DND-41 (cell line): ENCODE data around the gene TAF15.

Source experiments
- EZH2 ChIP-seq: IDR thresholded peaks from 3 replicates; pipeline ENCODE4 v1.6.1; 2012; ENCODE audit warnings: borderline replicate concordance, low read depth, mild to moderate bottlenecking, moderate library complexity, low read length, inconsistent platforms; ENCODE audit not compliant: severe bottlenecking
- TF ChIP-seq, protein P1 (sequence below): IDR thresholded peaks from 2 replicates; pipeline ENCODE4 v1.5.1; 2012; ENCODE audit warnings: borderline replicate concordance, low read length, moderate library complexity, mild to moderate bottlenecking; ENCODE audit not compliant: poor library complexity, severe bottlenecking; ENCODE audit errors: extremely low read depth

DNA sequence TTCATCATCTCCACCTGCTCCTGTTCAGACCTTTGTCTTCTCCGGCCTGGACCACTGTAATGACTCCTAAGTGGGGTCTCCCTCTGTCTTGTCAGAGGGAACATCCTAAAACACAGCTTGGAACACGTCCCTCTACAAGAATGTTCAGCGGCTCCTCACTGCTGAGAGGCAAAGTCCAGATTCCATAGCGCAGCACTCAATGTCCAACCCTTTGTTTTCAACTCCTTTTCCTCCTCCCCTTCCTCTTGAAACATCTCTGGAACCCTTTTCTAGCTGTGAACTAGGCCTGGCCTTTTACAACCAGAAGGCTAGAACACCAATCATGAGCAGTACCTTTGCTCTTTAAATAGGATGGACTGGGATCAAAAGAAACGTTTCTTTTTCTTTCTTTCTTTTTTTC is 47.7 kb upstream of the TAF15 start:
- TF ChIP-seq, protein P1, sequence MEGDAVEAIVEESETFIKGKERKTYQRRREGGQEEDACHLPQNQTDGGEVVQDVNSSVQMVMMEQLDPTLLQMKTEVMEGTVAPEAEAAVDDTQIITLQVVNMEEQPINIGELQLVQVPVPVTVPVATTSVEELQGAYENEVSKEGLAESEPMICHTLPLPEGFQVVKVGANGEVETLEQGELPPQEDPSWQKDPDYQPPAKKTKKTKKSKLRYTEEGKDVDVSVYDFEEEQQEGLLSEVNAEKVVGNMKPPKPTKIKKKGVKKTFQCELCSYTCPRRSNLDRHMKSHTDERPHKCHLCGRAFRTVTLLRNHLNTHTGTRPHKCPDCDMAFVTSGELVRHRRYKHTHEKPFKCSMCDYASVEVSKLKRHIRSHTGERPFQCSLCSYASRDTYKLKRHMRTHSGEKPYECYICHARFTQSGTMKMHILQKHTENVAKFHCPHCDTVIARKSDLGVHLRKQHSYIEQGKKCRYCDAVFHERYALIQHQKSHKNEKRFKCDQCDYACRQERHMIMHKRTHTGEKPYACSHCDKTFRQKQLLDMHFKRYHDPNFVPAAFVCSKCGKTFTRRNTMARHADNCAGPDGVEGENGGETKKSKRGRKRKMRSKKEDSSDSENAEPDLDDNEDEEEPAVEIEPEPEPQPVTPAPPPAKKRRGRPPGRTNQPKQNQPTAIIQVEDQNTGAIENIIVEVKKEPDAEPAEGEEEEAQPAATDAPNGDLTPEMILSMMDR: no peak
- TF ChIP-seq EZH2: no peak
